IMR-90 (cell line): ENCODE measurements around the gene GPA33. TPM values are rescaled to one million over a fixed set of nuclear protein-coding genes. Genes with fewer than 3 reads are reported as not detected.

Experiments used
- ATAC-seq: fragments of 200-7000 bp; cut with Tn5 transposase; 2 replicates; pipeline ENCODE4 v1.9.1; 2020; ENCODE audit warnings: low read depth, mild to moderate bottlenecking, moderate library complexity
- BruUV-seq: library from RNA; stranded (reverse); fragments of 400-500 nt; replicated peaks from 2 replicates; lab custom pipeline; 2021; lab: Mats Ljungman, UMichigan
- CTCF ChIA-PET: fragments of 300-600 bp; formaldehyde crosslinking; extraction: SDS; loops from one replicate; lab custom pipeline; 2021; ENCODE audit warnings: antibody characterized with exemption; lab: Yijun Ruan, JAX
- POLR2A ChIA-PET: fragments of 300-600 bp; sonication (Branson Sonifier 250); formaldehyde crosslinking; loops from one replicate; lab custom pipeline; 2022; ENCODE audit warnings: antibody characterized with exemption; ENCODE audit not compliant: unreplicated experiment; lab: Charles Lee
- DNase-seq: peaks from one replicate; pipeline ENCODE4 v3.0.0; 2013
- H2AFZ ChIP-seq: replicated peaks from 2 replicates; pipeline ENCODE3; 2013; ENCODE audit warnings: low read length, mild to moderate bottlenecking; ENCODE audit not compliant: poor library complexity
- H2AK5ac ChIP-seq: 2 replicates; pipeline ENCODE4 v1.6.1; 2013; ENCODE audit warnings: low read depth, low read length, inconsistent platforms
- H2AK9ac ChIP-seq: replicated peaks from 2 replicates; pipeline ENCODE3; 2013; ENCODE audit warnings: mild to moderate bottlenecking, low read depth, low read length, moderate library complexity; ENCODE audit not compliant: poor library complexity
- H2BK120ac ChIP-seq: 2 replicates; pipeline ENCODE4 v1.6.1; 2013; ENCODE audit warnings: low read depth, low read length, inconsistent platforms
- H2BK15ac ChIP-seq: 3 replicates; pipeline ENCODE4 v1.6.1; 2013; ENCODE audit warnings: low read depth, low read length, inconsistent platforms
- H2BK20ac ChIP-seq: 2 replicates; pipeline ENCODE4 v1.6.1; 2013; ENCODE audit warnings: low read depth, mild to moderate bottlenecking, inconsistent platforms, low read length, moderate library complexity
- H2BK5ac ChIP-seq: 2 replicates; pipeline ENCODE4 v1.6.1; 2013; ENCODE audit warnings: mild to moderate bottlenecking, low read depth, low read length, inconsistent platforms; ENCODE audit not compliant: poor library complexity, severe bottlenecking
- H3K14ac ChIP-seq: replicated peaks from 2 replicates; pipeline ENCODE4 v1.6.1; 2013; ENCODE audit warnings: low read depth, low read length, inconsistent platforms
- H3K18ac ChIP-seq: 2 replicates; pipeline ENCODE4 v1.6.1; 2013; ENCODE audit warnings: low read depth, low read length, control low read depth
- H3K23ac ChIP-seq: 2 replicates; pipeline ENCODE4 v1.6.1; 2013; ENCODE audit warnings: low read depth, low read length, inconsistent platforms
- H3K27ac ChIP-seq: 2 replicates; pipeline ENCODE4 v1.5.1; 2013; ENCODE audit warnings: mild to moderate bottlenecking, control low read depth, low read length; ENCODE audit not compliant: insufficient read depth
- H3K27me3 ChIP-seq: 2 replicates; pipeline ENCODE4 v1.6.1; 2013; ENCODE audit warnings: low read length; ENCODE audit not compliant: control insufficient read depth, insufficient read depth
- H3K36me3 ChIP-seq: 2 replicates; pipeline ENCODE4 v1.6.1; 2013; ENCODE audit warnings: low read length, mixed read lengths; ENCODE audit not compliant: control insufficient read depth, insufficient read depth
- H3K4ac ChIP-seq: 2 replicates; pipeline ENCODE4 v1.6.1; 2013; ENCODE audit warnings: low read depth, low read length, inconsistent platforms
- H3K4me1 ChIP-seq: 2 replicates; pipeline ENCODE4 v1.6.1; 2013; ENCODE audit warnings: low read length, mixed read lengths; ENCODE audit not compliant: control insufficient read depth, insufficient read depth
- H3K4me2 ChIP-seq: 2 replicates; pipeline ENCODE4 v1.6.1; 2013; ENCODE audit warnings: low read depth, mild to moderate bottlenecking, control low read depth, low read length, moderate library complexity
- H3K4me3 ChIP-seq: 2 replicates; pipeline ENCODE4 v1.5.1; 2013; ENCODE audit warnings: low read depth, mild to moderate bottlenecking, control low read depth, low read length, moderate library complexity; ENCODE audit not compliant: insufficient read depth
- H3K56ac ChIP-seq: 2 replicates; pipeline ENCODE4 v1.6.1; 2013; ENCODE audit warnings: low read length, inconsistent platforms; ENCODE audit not compliant: insufficient read depth; ENCODE audit errors: extremely low read depth
- H3K79me1 ChIP-seq, 2 experiments: 2 replicates each; pipeline ENCODE4 v1.6.1; 2013; ENCODE audit warnings: low read length in 2 of 2, inconsistent platforms in 1 of 2, low read depth in 1 of 2
- H3K9ac ChIP-seq: 2 replicates; pipeline ENCODE4 v1.6.1; 2013; ENCODE audit warnings: low read depth, low read length, control low read depth
- H3K9me1 ChIP-seq: 2 replicates; pipeline ENCODE4 v1.6.1; 2013; ENCODE audit warnings: low read length, inconsistent platforms; ENCODE audit not compliant: insufficient read depth
- H3K9me3 ChIP-seq: 2 replicates; pipeline ENCODE4 v1.6.1; 2013; ENCODE audit warnings: low read length; ENCODE audit not compliant: control insufficient read depth, insufficient read depth
- H4K20me1 ChIP-seq: 2 replicates; pipeline ENCODE4 v1.6.1; 2013; ENCODE audit warnings: low read length, inconsistent platforms; ENCODE audit not compliant: insufficient read depth
- H4K5ac ChIP-seq: 2 replicates; pipeline ENCODE4 v1.6.1; 2013; ENCODE audit warnings: mild to moderate bottlenecking, low read depth, low read length, control low read depth
- H4K8ac ChIP-seq, 2 experiments: 2 replicates each; pipeline ENCODE4 v1.6.1; 2013; ENCODE audit warnings: low read depth in 2 of 2, low read length in 2 of 2, control low read depth in 1 of 2, inconsistent platforms in 1 of 2
- H4K91ac ChIP-seq: 2 replicates; pipeline ENCODE4 v1.6.1; 2013; ENCODE audit warnings: low read depth, low read length, inconsistent platforms; ENCODE audit not compliant: insufficient read depth
- CEBPB ChIP-seq: IDR thresholded peaks from 2 replicates; pipeline ENCODE4 v1.6.1; 2012; ENCODE audit warnings: low read depth, low read length, improper control_type of control experiment
- CHD1 ChIP-seq: IDR thresholded peaks from 2 replicates; pipeline ENCODE4 v1.6.1; 2012; ENCODE audit warnings: low read depth, low read length, improper control_type of control experiment
- CTCF ChIP-seq: conservative IDR thresholded peaks from 2 replicates; pipeline ENCODE4 v1.5.1; 2012; ENCODE audit warnings: mild to moderate bottlenecking, low read depth, low read length, improper control_type of control experiment
- ELK1 ChIP-seq: fragments of 150-350 bp; IDR thresholded peaks from 2 replicates; pipeline ENCODE4 v1.6.1; 2016; ENCODE audit warnings: low read depth, mild to moderate bottlenecking, low read length, moderate library complexity, borderline replicate concordance
- FOS ChIP-seq: fragments of 150-350 bp; IDR thresholded peaks from 2 replicates; pipeline ENCODE4 v1.6.1; 2016; ENCODE audit warnings: low read depth, low read length
- MAFK ChIP-seq: IDR thresholded peaks from 2 replicates; pipeline ENCODE4 v1.6.1; 2012; ENCODE audit warnings: low read depth, low read length, improper control_type of control experiment
- MAZ ChIP-seq: IDR thresholded peaks from 2 replicates; pipeline ENCODE4 v1.6.1; 2012; ENCODE audit warnings: low read depth, mild to moderate bottlenecking, low read length, improper control_type of control experiment, moderate library complexity, borderline replicate concordance
- MXI1 ChIP-seq: IDR thresholded peaks from 2 replicates; pipeline ENCODE4 v1.6.1; 2012; ENCODE audit warnings: low read depth, mild to moderate bottlenecking, low read length, moderate library complexity, borderline replicate concordance
- NFE2L2 ChIP-seq: fragments of 150-350 bp; IDR thresholded peaks from 2 replicates; pipeline ENCODE4 v1.6.1; 2016; ENCODE audit warnings: low read depth, mild to moderate bottlenecking, low read length
- RAD21 ChIP-seq: IDR thresholded peaks from 2 replicates; pipeline ENCODE4 v1.6.1; 2012; ENCODE audit warnings: low read length, improper control_type of control experiment
- RCOR1 ChIP-seq: IDR thresholded peaks from 2 replicates; pipeline ENCODE4 v1.6.1; 2012; ENCODE audit warnings: mild to moderate bottlenecking, low read length, improper control_type of control experiment; ENCODE audit not compliant: insufficient replicate concordance
- RFX5 ChIP-seq: IDR thresholded peaks from 2 replicates; pipeline ENCODE4 v1.8.0; 2012; ENCODE audit warnings: low read depth, mild to moderate bottlenecking, low read length, moderate library complexity
- SMC3 ChIP-seq: fragments of 150-350 bp; IDR thresholded peaks from 2 replicates; pipeline ENCODE4 v1.6.1; 2016; ENCODE audit warnings: low read depth, mild to moderate bottlenecking, antibody characterized with exemption, low read length, moderate library complexity
- USF2 ChIP-seq: fragments of 150-350 bp; IDR thresholded peaks from 2 replicates; pipeline ENCODE4 v1.6.1; 2017; ENCODE audit warnings: mild to moderate bottlenecking, antibody characterized with exemption, low read length, low read depth
- WGBS, 2 experiments: methylation state at CpG; one replicate each; pipeline versions ENCODE4 v1.1.5 to v1.1.7; 2013; ENCODE audit warnings: missing lambda C conversion rate in 2 of 2; ENCODE audit not compliant: insufficient read length in 1 of 2; ENCODE audit errors: extremely low coverage in 2 of 2; 5-methylcytosine and 5-hydroxymethylcytosine counted together
- dilution Hi-C: fragments of 300-500 bp; cut with HindIII; formaldehyde crosslinking; loops from one replicate; pipeline ENCODE4 v1.14.3; 2018; ENCODE audit warnings: low sequenced_read_pairs; ENCODE audit not compliant: unreplicated experiment
- in situ Hi-C: fragments of 300-500 bp; cut with MboI; formaldehyde crosslinking; loops from 3 replicates; pipeline ENCODE4 v1.14.3; 2019; ENCODE audit warnings: low sequenced_read_pairs, inconsistent platforms, mixed read lengths
- intact Hi-C: fragments of 100-400 bp; cut with micrococcal nuclease; formaldehyde crosslinking; loops from 2 replicates; pipeline ENCODE4 v1.10.0; 2022
- polyA plus RNA-seq, 3 experiments: library from polyadenylated mRNA; depleted of rRNA; stranded (reverse); fragments of >200 nt; gene quantifications; 2 replicates each; pipeline ENCODE4 v1.2.3, GENCODE V29; 2012; ENCODE audit warnings: low replicate concordance in 1 of 3
- total RNA-seq: library from RNA; depleted of rRNA; stranded (reverse); fragments of >200 nt; gene quantifications from 2 replicates; pipeline ENCODE4 v1.2.3, GENCODE V29; 2012

Gene GPA33
- total and polyA plus RNA-seq, 2 of the 4 experiments (the other 2 are of a cell fraction), result not detected

GRCh38 chr1:167077128-167077867 lies 12.9 kb downstream of the GPA33 start:
- no TSS peak for BruUV-seq
- Histone ChIP-seq H2BK5ac (no peak overlapping the region), H3K9ac (no peak overlapping the region), H3K4me1 (no peaks in the 10 kb centered on the region), H3K9me1 (no peaks in the 10 kb centered on the region), H4K91ac (no peak overlapping the region), H3K56ac (no peak overlapping the region), H4K20me1 (no peaks in the 10 kb centered on the region), H4K5ac (no peak overlapping the region), H3K27me3 (no peaks in the 10 kb centered on the region; the same call in 1 of the 2 replicates), H4K8ac (no peak overlapping the region), H3K4me2 (no peak overlapping the region), H3K23ac (no peak overlapping the region), H3K4ac (no peak overlapping the region), H3K79me1 (no peaks in the 10 kb centered on the region), H2AK5ac (no peak overlapping the region), H3K14ac (no peak overlapping the region), H2BK15ac (no peak overlapping the region), H2BK120ac (no peak overlapping the region), H3K9me3 (no peaks in the 10 kb centered on the region), H2BK20ac (no peak overlapping the region), H3K36me3 (no peaks in the 10 kb centered on the region), H3K27ac (no peak overlapping the region), H3K18ac (no peak overlapping the region), H2AK9ac (no peak overlapping the region), H3K4me3 (no peak overlapping the region), H2AFZ (no peak overlapping the region)
- CTCF ChIA-PET, result no interaction called here
- WGBS, 2 experiments, result 33% methylated on average over 1 of the region's 3 CpGs; no CpG with 5 or more reads in 1 of the 2 experiments
- DNase-seq, result no peak
- TF ChIP-seq RAD21, result no peak
- TF ChIP-seq SMC3, result no peak
- TF ChIP-seq MAFK, result no peak
- TF ChIP-seq MXI1, result no peak
- TF ChIP-seq CTCF, result no peak
- TF ChIP-seq ELK1, result no peak
- TF ChIP-seq CEBPB, result no peak
- TF ChIP-seq NFE2L2, result no peak
- TF ChIP-seq RFX5, result no peak
- no peak for TF ChIP-seq CHD1
- TF ChIP-seq RCOR1, result no peak
- TF ChIP-seq MAZ, result no peak
- no peak for TF ChIP-seq FOS
- TF ChIP-seq USF2, result no peak
- in situ Hi-C loops, result no loop called here
- dilution Hi-C loops, result no loop called here
- POLR2A ChIA-PET, result no interaction called here
- intact Hi-C loops, result no loop called here
- ATAC-seq, result no peak
